Tibial nerve (tissue), 3 donors: ENCODE data around the gene UGT1A7.

Experiments used
- POLR2A ChIP-seq, 2 donors: fragments of 450-650 bp; IDR thresholded peaks; one replicate each; pipeline ENCODE4 v1.6.1; 2017; ENCODE audit warnings: antibody characterized with exemption in 2 of 2, mild to moderate bottlenecking in 2 of 2, moderate library complexity in 2 of 2
- TF ChIP-seq, protein P1 (sequence below), 5 experiments: fragments of 200-600 bp in 3 of 5; fragments of 450-650 bp in 2 of 5; sonication (generic) in 3 of 5; IDR thresholded peaks; one replicate each; pipeline ENCODE4 v1.5.1; 2016 to 2019; ENCODE audit warnings: antibody characterized with exemption in 5 of 5, mild to moderate bottlenecking in 3 of 5, moderate library complexity in 2 of 5

DNA sequence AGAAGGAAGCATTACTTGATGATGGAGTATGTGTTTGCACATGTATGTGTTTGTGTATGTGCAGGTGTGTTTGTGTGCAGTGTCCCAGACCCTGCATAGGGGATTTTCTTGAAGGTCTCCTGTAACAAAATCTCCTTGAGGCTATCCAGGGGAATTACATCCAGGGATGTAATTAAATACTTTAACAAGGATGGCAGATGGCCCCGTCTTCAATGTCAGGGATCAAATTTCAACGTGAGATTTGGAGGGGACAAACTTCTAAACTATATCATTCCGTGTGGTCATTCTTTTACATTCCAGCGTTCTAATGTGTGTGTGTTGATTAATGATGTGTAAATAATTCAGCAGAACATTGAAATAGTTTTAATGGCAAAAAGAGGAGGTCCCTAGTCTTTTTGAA lies 6.7 kb upstream of the UGT1A7 start:
- TF ChIP-seq POLR2A (IDR thresholded peaks at IDR 0.05): no peak
- TF ChIP-seq, protein P1, sequence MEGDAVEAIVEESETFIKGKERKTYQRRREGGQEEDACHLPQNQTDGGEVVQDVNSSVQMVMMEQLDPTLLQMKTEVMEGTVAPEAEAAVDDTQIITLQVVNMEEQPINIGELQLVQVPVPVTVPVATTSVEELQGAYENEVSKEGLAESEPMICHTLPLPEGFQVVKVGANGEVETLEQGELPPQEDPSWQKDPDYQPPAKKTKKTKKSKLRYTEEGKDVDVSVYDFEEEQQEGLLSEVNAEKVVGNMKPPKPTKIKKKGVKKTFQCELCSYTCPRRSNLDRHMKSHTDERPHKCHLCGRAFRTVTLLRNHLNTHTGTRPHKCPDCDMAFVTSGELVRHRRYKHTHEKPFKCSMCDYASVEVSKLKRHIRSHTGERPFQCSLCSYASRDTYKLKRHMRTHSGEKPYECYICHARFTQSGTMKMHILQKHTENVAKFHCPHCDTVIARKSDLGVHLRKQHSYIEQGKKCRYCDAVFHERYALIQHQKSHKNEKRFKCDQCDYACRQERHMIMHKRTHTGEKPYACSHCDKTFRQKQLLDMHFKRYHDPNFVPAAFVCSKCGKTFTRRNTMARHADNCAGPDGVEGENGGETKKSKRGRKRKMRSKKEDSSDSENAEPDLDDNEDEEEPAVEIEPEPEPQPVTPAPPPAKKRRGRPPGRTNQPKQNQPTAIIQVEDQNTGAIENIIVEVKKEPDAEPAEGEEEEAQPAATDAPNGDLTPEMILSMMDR (IDR thresholded peaks at IDR 0.05): no peak
